Activated naive CD4-positive, alpha-beta T cell treated with anti-CD3 and anti-CD28 coated beads for 36 hours (primary cell): ENCODE measurements around the gene MPHOSPH6. TPM values are rescaled to one million over a fixed set of nuclear protein-coding genes. Genes with fewer than 3 reads are reported as not detected.
A peak's percentile ranks its signal among the peaks of the same experiment; 100 is the strongest.

Source experiments
- CTCF ChIA-PET: fragments of 350-600 bp; sonication (Branson Sonifier 250); formaldehyde crosslinking; loops from one replicate; lab custom pipeline; 2021; ENCODE audit warnings: antibody characterized with exemption; lab: Charles Lee
- DNase-seq: peaks from one replicate; pipeline ENCODE4 v3.0.0-alpha.2; 2020
- H3K27ac Mint-ChIP-seq: one replicate; pipeline ENCODE4 v1.8.0; 2021; ENCODE audit warnings: mild to moderate bottlenecking, mixed read lengths
- H3K27me3 Mint-ChIP-seq: one replicate; pipeline ENCODE4 v1.8.0; 2021; ENCODE audit warnings: low read depth, mixed read lengths
- H3K36me3 Mint-ChIP-seq: one replicate; pipeline ENCODE4 v1.8.0; 2021; ENCODE audit warnings: low read depth, mixed read lengths
- H3K4me1 Mint-ChIP-seq: one replicate; pipeline ENCODE4 v1.8.0; 2021; ENCODE audit warnings: low read depth, mixed read lengths
- H3K4me3 Mint-ChIP-seq: one replicate; pipeline ENCODE4 v1.8.0; 2021; ENCODE audit warnings: mild to moderate bottlenecking, moderate library complexity, mixed read lengths
- H3K9me3 Mint-ChIP-seq: one replicate; pipeline ENCODE4 v1.8.0; 2021; ENCODE audit warnings: mixed read lengths
- intact Hi-C: fragments of 100-400 bp; cut with micrococcal nuclease; formaldehyde crosslinking; loops from one replicate; pipeline ENCODE4 v1.15.1; 2023
- total RNA-seq, 2 experiments: library from RNA; stranded (reverse); gene quantifications; one replicate each; pipeline ENCODE4 v1.2.3, GENCODE V29; 2021

MPHOSPH6 gene
- total RNA-seq, 2 experiments from 2014 or later, result 34.8 to 36.9 TPM

DNA sequence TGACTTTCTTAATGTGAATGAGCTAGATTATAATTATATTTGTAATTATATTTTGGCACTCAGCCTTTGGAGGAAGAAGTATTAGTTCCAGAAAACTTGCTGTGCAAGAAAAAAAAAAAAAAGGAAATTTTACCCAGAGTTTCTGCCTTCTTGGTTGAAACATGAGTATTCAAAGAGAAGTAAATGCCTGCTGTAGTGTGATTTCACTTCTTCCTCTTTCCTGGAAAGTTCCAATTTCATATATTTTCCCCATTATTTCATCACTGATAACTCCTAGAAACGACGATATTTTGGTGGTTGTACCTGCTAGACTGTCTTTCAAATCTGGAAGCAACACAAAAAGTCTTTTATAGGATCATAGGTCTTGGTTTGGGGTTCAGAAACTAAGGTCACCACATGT, 20.4 kb upstream of the MPHOSPH6 start:
- Mint-ChIP-seq H3K4me1 (peaks cover 30% of the 10 kb centered on the region), H3K27me3 (peaks cover 7% of the 10 kb centered on the region), H3K4me3 (no peak overlapping the region), H3K36me3 (no peaks in the 10 kb centered on the region), H3K9me3 (no peaks in the 10 kb centered on the region), H3K27ac (no peak overlapping the region)
- intact Hi-C loops, result loop anchor here (5.0 to 10.0 kb wide), 3 partner anchors 462 to 1606 kb away; no protein-coding TSS in a partner anchor
- no peak for DNase-seq
- CTCF ChIA-PET, result interaction anchor here (0.5 to 0.6 kb wide), 3 partner anchors 207 to 488 kb away, joined by 3 read pairs; no protein-coding TSS in a partner anchor

DNA sequence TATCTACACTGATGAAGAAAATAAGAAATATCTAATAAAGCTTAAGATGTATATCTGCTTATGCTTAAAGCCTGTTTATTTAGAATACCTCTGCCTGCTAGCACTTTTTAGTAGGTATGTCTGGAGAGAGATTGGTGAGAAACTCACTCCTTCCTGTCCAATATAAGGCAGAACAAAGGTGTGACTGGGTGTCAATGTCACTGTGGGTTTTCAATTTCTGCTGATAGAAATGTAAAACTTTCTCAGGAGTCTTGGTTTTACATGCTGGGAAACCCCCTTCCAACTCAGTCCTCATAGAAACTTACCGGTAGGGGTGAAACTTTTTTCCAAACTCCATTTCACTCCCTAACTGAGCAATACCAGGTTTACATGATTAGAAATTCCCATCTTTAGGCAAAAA, 17.8 kb upstream of the MPHOSPH6 start:
- intact Hi-C loops, result loop anchor here (1.0 kb wide), 1 partner anchor 390 kb away; no protein-coding TSS in a partner anchor
- Mint-ChIP-seq H3K4me1 (peaks cover 24% of the 10 kb centered on the region), H3K27ac (no peak overlapping the region), H3K36me3 (no peaks in the 10 kb centered on the region), H3K9me3 (no peaks in the 10 kb centered on the region), H3K4me3 (no peak overlapping the region), H3K27me3 (peaks cover 10% of the 10 kb centered on the region)
- CTCF ChIA-PET, result interaction anchor here (0.5 kb wide), 1 partner anchor 457 kb away, joined by 3 read pairs; no protein-coding TSS in a partner anchor
- peak; percentile 49 for DNase-seq

DNA sequence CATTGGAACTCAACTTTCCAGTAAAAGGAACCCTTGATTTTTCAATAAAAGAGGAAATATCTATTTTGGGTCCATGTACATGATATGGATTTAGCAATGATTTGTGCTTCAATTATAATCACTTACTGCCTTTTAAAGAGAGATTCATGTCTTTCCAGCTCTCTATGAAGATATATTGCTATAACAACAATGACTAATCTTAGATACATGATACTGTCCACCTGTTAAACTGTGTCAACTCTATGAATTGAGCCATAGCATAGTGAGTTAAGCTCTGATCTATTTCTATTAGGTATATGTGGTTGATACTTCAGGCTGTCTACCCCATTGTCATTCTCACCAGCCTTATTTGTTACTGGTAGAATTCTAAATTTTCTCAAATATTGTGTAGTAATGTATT, 15.0 kb upstream of the MPHOSPH6 start:
- DNase-seq, result no peak
- Mint-ChIP-seq H3K27ac (no peak overlapping the region), H3K27me3 (peaks cover 17% of the 10 kb centered on the region), H3K4me1 (peaks cover 15% of the 10 kb centered on the region), H3K36me3 (no peaks in the 10 kb centered on the region), H3K9me3 (no peaks in the 10 kb centered on the region), H3K4me3 (no peak overlapping the region)
- intact Hi-C loops, result no loop called here
- CTCF ChIA-PET, result no interaction called here

DNA sequence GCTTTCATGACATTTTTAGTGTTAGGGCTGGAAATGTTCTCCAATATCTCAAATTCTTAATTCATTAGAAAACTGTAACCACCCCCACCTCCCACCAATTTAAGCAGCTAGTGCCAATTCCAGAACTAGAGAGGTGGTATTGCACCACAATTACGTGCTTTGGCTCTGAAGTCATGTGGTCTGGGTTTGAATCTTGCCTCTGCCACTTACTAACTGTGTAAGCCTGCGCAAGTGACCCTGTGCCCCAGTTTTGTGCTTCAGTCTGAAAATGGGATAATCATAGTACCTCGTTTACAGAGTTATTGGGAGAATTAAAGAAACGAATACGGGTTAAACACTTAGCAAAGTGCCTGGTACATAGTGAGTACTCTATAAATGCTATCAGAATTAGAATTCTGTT, 14.2 kb upstream of the MPHOSPH6 start:
- H3K4me3 Mint-ChIP-seq, result no peak overlapping the region
- no peaks in the 10 kb centered on the region for H3K36me3 Mint-ChIP-seq
- H3K27me3 Mint-ChIP-seq, result peaks cover 18% of the 10 kb centered on the region
- H3K9me3 Mint-ChIP-seq, result no peaks in the 10 kb centered on the region
- H3K4me1 Mint-ChIP-seq, result peaks cover 15% of the 10 kb centered on the region
- DNase-seq, result no peak
- intact Hi-C loops, result no loop called here
- CTCF ChIA-PET, result no interaction called here
- H3K27ac Mint-ChIP-seq, result no peak overlapping the region

DNA sequence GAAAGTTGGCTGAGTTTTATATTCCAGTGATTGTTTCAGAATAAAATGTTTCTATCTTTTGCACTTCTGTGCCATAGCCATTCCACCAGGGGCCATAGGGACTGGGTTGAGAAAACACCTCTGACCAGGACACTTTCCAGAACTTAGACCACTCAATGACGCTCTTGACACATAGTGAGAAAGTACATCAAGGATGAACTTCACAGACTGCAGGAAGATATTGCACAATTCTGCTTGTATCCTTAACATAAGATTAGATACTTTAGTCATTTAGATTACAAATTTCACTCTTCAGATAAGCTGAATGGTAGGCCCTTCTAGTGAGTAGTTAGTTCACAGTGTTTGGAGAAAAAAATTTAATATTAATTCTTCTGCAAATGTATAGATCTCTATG, 13.0 kb upstream of the MPHOSPH6 start:
- Mint-ChIP-seq H3K4me1 (peaks cover 12% of the 10 kb centered on the region), H3K9me3 (no peaks in the 10 kb centered on the region), H3K4me3 (no peak overlapping the region), H3K27me3 (peaks cover 22% of the 10 kb centered on the region), H3K27ac (no peak overlapping the region), H3K36me3 (no peaks in the 10 kb centered on the region)
- CTCF ChIA-PET, result no interaction called here
- intact Hi-C loops, result no loop called here
- DNase-seq, result no peak

DNA sequence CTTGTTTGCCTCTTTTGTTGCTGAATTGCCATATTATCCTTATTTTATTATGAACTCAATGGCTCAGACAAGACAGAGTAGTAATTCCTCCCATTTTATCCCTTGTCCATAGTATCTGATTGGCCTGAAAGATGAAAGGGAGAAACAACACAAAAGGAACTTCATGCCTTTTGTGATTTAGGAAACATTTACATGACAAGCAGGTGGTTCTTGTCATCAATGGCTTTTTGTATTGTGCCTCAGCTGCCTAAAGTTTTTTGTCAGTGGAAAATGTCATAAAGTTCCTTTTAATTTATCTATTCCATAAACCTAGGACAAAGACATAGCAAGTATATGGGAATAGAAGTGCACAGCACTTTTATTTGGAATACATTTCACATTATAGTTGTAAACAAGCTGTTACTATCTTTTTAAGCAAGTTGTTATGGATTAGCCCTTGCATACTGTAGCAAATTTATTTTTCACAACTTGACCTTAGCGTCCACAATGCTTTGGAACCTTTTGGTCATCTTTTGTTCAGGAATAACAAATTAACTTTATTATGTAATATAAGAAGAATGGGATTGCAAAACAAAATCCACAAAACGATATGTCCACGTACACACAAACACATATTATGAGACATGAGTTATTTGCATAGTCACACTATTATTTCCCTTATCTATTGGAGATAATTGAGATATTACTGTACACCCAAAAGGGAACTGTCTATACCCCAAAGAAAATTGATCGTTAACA, 12.4 kb upstream of the MPHOSPH6 start:
- no peak overlapping the region for H3K4me3 Mint-ChIP-seq
- no peaks in the 10 kb centered on the region for H3K36me3 Mint-ChIP-seq
- CTCF ChIA-PET, result no interaction called here
- intact Hi-C loops, result no loop called here
- peaks cover 7% of the 10 kb centered on the region for H3K4me1 Mint-ChIP-seq
- no peaks in the 10 kb centered on the region for H3K9me3 Mint-ChIP-seq
- peaks cover 25% of the 10 kb centered on the region for H3K27me3 Mint-ChIP-seq
- H3K27ac Mint-ChIP-seq, result no peak overlapping the region
- DNase-seq, result no peak

DNA sequence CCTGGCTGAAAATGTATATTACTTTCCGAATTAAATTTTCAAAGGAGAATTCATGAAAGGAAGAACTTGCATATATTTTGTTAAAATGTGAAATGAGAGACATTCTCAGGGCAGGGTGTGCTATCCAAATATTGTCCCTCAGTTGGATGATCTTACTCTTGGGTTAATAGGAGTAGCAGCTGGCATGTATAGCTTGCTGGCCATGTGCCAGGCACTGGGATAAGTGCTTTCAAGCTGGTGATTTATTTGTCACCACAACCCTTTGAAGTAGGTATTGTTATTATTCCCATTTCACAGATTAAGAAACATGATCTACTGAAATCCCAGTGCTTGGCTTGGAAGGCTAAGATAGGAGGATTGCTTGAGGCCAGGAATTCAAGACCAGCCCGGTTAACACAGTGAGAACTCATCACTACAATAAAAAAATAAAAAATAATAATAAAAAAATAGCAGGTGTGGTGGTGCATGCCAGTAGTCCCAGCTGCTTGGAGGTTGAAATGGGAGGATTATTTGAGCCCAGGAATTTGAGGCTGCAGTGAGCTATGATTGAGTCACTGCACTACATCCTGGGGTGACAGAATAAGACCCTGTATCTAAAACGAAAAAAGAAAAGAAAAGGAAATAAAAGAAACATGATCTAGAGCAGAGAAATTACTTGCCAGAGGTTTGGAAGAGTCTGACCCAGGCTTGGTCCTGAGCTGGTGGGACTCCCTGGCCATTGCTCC, 11.6 kb upstream of the MPHOSPH6 start:
- Mint-ChIP-seq H3K27ac (no peak overlapping the region), H3K9me3 (no peaks in the 10 kb centered on the region), H3K4me1 (no peaks in the 10 kb centered on the region), H3K27me3 (peaks cover 28% of the 10 kb centered on the region), H3K36me3 (no peaks in the 10 kb centered on the region), H3K4me3 (no peak overlapping the region)
- intact Hi-C loops, result no loop called here
- CTCF ChIA-PET, result no interaction called here
- no peak for DNase-seq

DNA sequence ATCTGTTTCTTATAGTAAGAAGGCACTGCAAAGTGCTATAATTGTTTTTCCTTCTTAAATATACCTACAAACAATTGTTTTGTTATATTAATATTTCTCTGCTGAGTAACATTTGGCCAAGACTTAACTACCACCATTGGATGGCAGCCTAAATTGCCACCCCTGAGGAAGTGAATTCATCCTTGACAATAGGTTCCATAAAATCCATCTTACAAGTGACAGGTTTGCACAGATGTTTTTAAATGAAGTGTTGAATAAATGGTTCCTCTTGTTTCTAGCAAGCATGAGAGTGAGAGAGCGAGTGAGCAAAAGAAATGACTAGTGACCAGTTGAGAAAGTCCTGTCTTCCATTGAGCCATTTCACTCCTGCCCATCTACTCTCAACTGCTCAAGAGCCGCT, 8.3 kb upstream of the MPHOSPH6 start:
- no peaks in the 10 kb centered on the region for H3K9me3 Mint-ChIP-seq
- CTCF ChIA-PET, result no interaction called here
- H3K27ac Mint-ChIP-seq, result no peak overlapping the region
- H3K4me1 Mint-ChIP-seq, result no peaks in the 10 kb centered on the region
- no peaks in the 10 kb centered on the region for H3K36me3 Mint-ChIP-seq
- DNase-seq, result no peak
- intact Hi-C loops, result loop anchor here (10.0 kb wide), 1 partner anchor 1626 kb away; the partner anchor contains the start of gene HSBP1
- peaks cover 38% of the 10 kb centered on the region for H3K27me3 Mint-ChIP-seq
- no peak overlapping the region for H3K4me3 Mint-ChIP-seq

DNA sequence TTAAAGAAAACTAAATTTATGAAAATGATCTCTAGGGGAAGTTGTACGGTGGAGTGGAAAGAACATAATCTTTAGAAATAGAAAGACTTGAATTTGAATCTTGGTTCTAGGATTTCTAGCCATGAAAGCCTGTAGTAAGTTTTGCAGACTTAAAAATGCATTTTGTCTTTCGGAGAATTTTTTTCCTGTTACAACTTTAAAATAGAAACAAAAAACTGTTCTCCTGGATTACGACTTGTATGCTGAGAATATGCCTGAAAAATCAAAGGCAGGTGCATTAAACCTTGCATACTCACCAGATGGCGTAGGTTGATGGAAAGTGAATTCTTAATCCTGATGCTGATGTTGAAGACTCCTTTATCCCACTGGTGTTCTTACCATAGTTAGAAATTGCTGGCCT, 7.5 kb upstream of the MPHOSPH6 start:
- H3K4me1 Mint-ChIP-seq, result no peaks in the 10 kb centered on the region
- H3K27ac Mint-ChIP-seq, result no peak overlapping the region
- H3K9me3 Mint-ChIP-seq, result no peaks in the 10 kb centered on the region
- no peaks in the 10 kb centered on the region for H3K36me3 Mint-ChIP-seq
- intact Hi-C loops, result loop anchor here (10.0 kb wide), 1 partner anchor 1627 kb away; the partner anchor contains the start of gene HSBP1
- H3K27me3 Mint-ChIP-seq, result peaks cover 43% of the 10 kb centered on the region
- CTCF ChIA-PET, result no interaction called here
- no peak for DNase-seq
- H3K4me3 Mint-ChIP-seq, result no peak overlapping the region

DNA sequence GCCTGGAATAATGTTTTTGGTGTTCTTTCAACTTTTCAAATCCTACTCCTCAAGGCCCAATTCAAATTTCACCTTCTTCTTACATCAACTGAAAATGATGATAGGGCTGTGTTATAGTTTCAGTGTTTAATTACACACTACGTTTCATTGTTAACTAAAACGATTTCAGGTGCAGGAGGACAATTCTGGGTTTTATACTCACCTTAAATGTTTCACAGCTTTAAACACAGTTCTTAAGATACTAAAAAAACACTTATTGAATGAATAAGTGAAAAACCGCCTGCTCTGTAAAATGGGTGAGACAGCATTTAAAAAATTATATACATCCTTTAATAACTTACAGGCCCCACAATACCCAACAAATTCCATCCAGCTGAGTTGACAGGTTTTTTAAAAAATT, 6.2 kb upstream of the MPHOSPH6 start:
- Mint-ChIP-seq H3K27me3 (peaks cover 49% of the 10 kb centered on the region), H3K36me3 (no peaks in the 10 kb centered on the region), H3K4me1 (no peaks in the 10 kb centered on the region), H3K9me3 (no peaks in the 10 kb centered on the region), H3K27ac (no peak overlapping the region), H3K4me3 (no peak overlapping the region)
- intact Hi-C loops, result loop anchor here (10.0 kb wide), 1 partner anchor 1629 kb away; the partner anchor contains the start of gene HSBP1
- DNase-seq, result no peak
- CTCF ChIA-PET, result interaction anchor here (0.5 to 1.1 kb wide), 2 partner anchors 55 to 185 kb away, joined by 4 to 6 read pairs; no protein-coding TSS in a partner anchor

DNA sequence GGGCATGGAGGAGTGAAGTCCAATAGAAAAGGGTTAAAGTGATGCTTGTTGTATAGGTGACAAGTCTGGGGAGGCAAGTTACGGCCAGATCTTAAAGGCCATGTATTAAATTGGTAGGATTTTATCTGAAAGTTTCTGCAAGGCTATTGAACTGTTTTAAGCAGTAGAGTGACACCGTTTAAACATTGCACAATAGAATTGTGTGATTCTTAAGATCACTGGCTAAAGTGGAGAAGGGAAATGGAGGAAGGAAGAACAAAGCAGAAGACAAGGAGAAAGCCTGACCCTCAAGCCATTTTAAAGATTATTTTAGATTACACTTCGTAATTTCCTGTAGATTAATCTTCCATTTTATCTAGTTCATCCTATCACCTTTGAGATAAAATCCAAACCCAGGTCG, 5.6 kb upstream of the MPHOSPH6 start:
- CTCF ChIA-PET, result no interaction called here
- no peak overlapping the region for H3K4me3 Mint-ChIP-seq
- H3K4me1 Mint-ChIP-seq, result no peaks in the 10 kb centered on the region
- DNase-seq, result no peak
- no peak overlapping the region for H3K27ac Mint-ChIP-seq
- intact Hi-C loops, result loop anchor here (10.0 kb wide), 1 partner anchor 1629 kb away; the partner anchor contains the start of gene HSBP1
- peaks cover 50% of the 10 kb centered on the region for H3K27me3 Mint-ChIP-seq
- H3K36me3 Mint-ChIP-seq, result no peaks in the 10 kb centered on the region
- no peaks in the 10 kb centered on the region for H3K9me3 Mint-ChIP-seq

DNA sequence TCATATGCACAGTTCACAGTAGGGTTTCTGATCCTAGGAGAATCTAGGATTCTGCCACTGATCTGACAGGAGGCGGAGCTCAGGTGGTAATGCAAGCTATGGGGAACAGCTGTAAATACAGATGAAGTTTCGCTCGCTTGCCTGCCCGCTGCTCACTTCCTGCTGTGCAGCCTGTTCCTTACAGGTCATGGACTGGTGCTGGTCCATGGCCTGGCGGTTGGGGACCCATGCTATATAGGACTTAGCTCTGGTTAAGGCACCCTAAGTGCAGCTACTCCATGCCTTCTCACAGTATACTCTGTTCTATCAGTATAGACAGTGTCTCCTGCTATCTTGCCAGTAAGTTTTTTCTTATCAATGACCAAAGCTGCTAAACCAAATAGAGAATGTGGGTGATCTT, 2.4 kb downstream of the MPHOSPH6 start:
- CTCF ChIA-PET, result interaction anchor here (0.7 to 1.2 kb wide), 3 partner anchors 15 to 993 kb away, joined by 3 to 4 read pairs (median 3); no protein-coding TSS in a partner anchor
- Mint-ChIP-seq H3K4me1 (peaks cover 30% of the 10 kb centered on the region), H3K27me3 (peaks cover 13% of the 10 kb centered on the region), H3K27ac (no peak overlapping the region), H3K9me3 (no peaks in the 10 kb centered on the region), H3K36me3 (peaks cover 45% of the 10 kb centered on the region), H3K4me3 (no peak overlapping the region)
- intact Hi-C loops, result no loop called here
- no peak for DNase-seq
